ENCODE data around the gene KCNQ1OT1. TPM values are rescaled to one million over a fixed set of nuclear protein-coding genes. Genes with fewer than 3 reads are reported as not detected.

The KCNQ1OT1 gene
- total and polyA plus RNA-seq, 12 donors: 0.01 to 0.73 (median 0.43) TPM

DNA sequence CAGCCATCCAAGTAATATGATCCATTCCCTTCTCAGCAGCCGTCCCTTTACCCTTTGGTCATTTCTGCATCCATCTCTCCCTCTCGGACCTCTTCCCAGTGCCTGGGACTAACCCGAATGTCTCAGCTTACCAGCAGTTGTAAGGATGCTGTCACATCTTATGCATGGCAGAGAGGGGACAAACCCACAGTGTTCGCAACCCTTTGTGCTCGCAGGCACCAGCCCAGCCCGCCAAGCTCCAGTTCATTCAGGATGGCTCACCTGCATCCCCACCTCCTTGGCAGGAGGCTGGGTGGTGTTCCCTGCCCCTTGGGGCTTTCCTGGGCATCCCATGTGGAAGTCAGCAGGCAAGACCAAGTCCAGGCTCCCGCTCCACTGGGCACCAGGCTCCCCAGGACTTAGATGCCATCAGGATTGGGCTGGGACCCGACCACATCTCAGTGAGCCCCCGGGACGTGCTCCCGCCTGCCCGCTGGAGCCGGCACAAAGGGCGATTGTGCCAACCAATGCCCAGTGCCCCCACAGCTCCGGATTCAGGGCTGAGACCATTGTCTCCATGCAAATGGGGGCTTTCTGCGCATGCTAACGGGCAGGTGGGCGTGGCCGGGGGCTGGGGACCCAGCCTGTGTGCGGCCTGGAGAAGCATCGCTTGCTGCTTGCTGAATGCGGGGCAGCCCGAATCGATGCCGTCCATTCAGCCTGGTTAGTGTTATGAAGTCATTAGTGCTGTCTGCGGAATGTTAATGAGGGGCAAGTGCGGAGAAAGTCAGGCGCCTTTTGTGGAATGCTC, 108.6 kb downstream of the KCNQ1OT1 start:
- 86 to 87% methylated on average over 28 of the region's 28 CpGs for WGBS, 2 donors
- TF ChIP-seq, protein P1, sequence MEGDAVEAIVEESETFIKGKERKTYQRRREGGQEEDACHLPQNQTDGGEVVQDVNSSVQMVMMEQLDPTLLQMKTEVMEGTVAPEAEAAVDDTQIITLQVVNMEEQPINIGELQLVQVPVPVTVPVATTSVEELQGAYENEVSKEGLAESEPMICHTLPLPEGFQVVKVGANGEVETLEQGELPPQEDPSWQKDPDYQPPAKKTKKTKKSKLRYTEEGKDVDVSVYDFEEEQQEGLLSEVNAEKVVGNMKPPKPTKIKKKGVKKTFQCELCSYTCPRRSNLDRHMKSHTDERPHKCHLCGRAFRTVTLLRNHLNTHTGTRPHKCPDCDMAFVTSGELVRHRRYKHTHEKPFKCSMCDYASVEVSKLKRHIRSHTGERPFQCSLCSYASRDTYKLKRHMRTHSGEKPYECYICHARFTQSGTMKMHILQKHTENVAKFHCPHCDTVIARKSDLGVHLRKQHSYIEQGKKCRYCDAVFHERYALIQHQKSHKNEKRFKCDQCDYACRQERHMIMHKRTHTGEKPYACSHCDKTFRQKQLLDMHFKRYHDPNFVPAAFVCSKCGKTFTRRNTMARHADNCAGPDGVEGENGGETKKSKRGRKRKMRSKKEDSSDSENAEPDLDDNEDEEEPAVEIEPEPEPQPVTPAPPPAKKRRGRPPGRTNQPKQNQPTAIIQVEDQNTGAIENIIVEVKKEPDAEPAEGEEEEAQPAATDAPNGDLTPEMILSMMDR (IDR thresholded peaks at IDR 0.05): no peak
- Histone ChIP-seq H3K36me3 (peaks cover 0 to 21% (median 0%) of the 10 kb centered on the region in 9 donors), H3K4me3 (no peak overlapping the region), H3K4me1 (no peaks in the 10 kb centered on the region), H3K27ac (no peak overlapping the region), H3K9me3 (peaks cover 0 to 8% (median 0%) of the 10 kb centered on the region in 11 donors), H3K27me3 (no peaks in the 10 kb centered on the region)
- intact Hi-C loops (cut with DNase I): no loop called here
- ATAC-seq: no peak
- DNase-seq: peak in 1 of 2 donors; percentile 6

- Histone ChIP-seq H3K27ac (no peak overlapping the region), H3K27me3 (no peaks in the 10 kb centered on the region), H3K36me3 (peaks cover 0 to 21% (median 0%) of the 10 kb centered on the region in 9 donors), H3K4me1 (no peaks in the 10 kb centered on the region), H3K4me3 (no peak overlapping the region), H3K9me3 (peaks cover 0 to 8% (median 0%) of the 10 kb centered on the region in 11 donors)
- ATAC-seq (no peak), DNase-seq (no peak)
- TF ChIP-seq, protein P1 (IDR thresholded peaks at IDR 0.05): no peak
- intact Hi-C loops (cut with DNase I): no loop called here
- WGBS, 2 donors: 94 to 95% methylated on average over 13 of the region's 13 CpGs
Observed at GRCh38 chr11:2590131-2590964, 109.4 kb downstream of the KCNQ1OT1 start.

- TF ChIP-seq, protein P1 (IDR thresholded peaks at IDR 0.05): no peak
- Histone ChIP-seq H3K9me3 (peaks cover 0 to 8% (median 0%) of the 10 kb centered on the region in 11 donors), H3K27me3 (no peaks in the 10 kb centered on the region), H3K36me3 (peaks cover 0 to 21% (median 0%) of the 10 kb centered on the region in 9 donors), H3K27ac (no peak overlapping the region), H3K4me3 (no peak overlapping the region), H3K4me1 (no peaks in the 10 kb centered on the region)
- peak in 1 of 8 donors; percentile 10 for ATAC-seq
- 93% methylated on average over 12 of the region's 12 CpGs for WGBS, 2 donors
- intact Hi-C loops (cut with DNase I): no loop called here
- DNase-seq: peak in 1 of 2 donors; percentile 4
Observed at GRCh38 chr11:2589538-2589934, 110.3 kb downstream of the KCNQ1OT1 start.

- Histone ChIP-seq H3K4me1 (no peaks in the 10 kb centered on the region), H3K4me3 (no peak overlapping the region), H3K27ac (no peak overlapping the region), H3K27me3 (no peaks in the 10 kb centered on the region), H3K36me3 (peaks cover 0 to 21% (median 0%) of the 10 kb centered on the region in 9 donors), H3K9me3 (peaks cover 0 to 3% (median 0%) of the 10 kb centered on the region in 11 donors)
- TF ChIP-seq, protein P1 (IDR thresholded peaks at IDR 0.05): no peak
- intact Hi-C loops (cut with DNase I): no loop called here
- peak in 1 of 2 donors; percentile 9 for DNase-seq
- no peak for ATAC-seq
- WGBS, 2 donors: 85% methylated on average over 29 of the region's 29 CpGs
Observed at GRCh38 chr11:2588809-2589537, 110.8 kb downstream of the KCNQ1OT1 start.

Data from heart right ventricle (tissue), 16 donors.